DOHH2 (cell line): ENCODE measurements around the gene OLFML1.
A peak's percentile ranks its signal among the peaks of the same experiment; 100 is the strongest.

Source experiments
- H3F3A ChIP-seq: fragments of 200-600 bp; sonication (generic), shearing (Covaris generic); 2 replicates; pipeline ENCODE4 v1.6.0; 2016; ENCODE audit warnings: antibody characterized with exemption, mild to moderate bottlenecking; ENCODE audit not compliant: control insufficient read depth, insufficient read depth
- H3K27ac ChIP-seq: fragments of 200-600 bp; sonication (generic); 2 replicates; pipeline ENCODE4 v1.5.1; 2014; ENCODE audit warnings: low read depth, mild to moderate bottlenecking, low read length, moderate library complexity
- H3K27me3 ChIP-seq: fragments of 200-600 bp; sonication (generic); 2 replicates; pipeline ENCODE4 v1.6.1; 2014; ENCODE audit warnings: mild to moderate bottlenecking, low read length, mixed read lengths; ENCODE audit not compliant: control insufficient read depth
- H3K36me3 ChIP-seq: fragments of 200-600 bp; sonication (generic); 2 replicates; pipeline ENCODE4 v1.6.1; 2014; ENCODE audit warnings: mild to moderate bottlenecking, low read length, moderate library complexity, mixed read lengths; ENCODE audit not compliant: control insufficient read depth
- H3K4me1 ChIP-seq: fragments of 200-600 bp; sonication (generic); 2 replicates; pipeline ENCODE4 v1.6.1; 2014; ENCODE audit warnings: mild to moderate bottlenecking, low read length, mixed read lengths; ENCODE audit not compliant: control insufficient read depth
- H3K4me2 ChIP-seq: fragments of 200-600 bp; sonication (generic); 2 replicates; pipeline ENCODE4 v1.6.0; 2014; ENCODE audit warnings: mild to moderate bottlenecking, low read length, moderate library complexity
- H3K4me3 ChIP-seq: fragments of 200-600 bp; sonication (generic); 2 replicates; pipeline ENCODE4 v1.5.1; 2014; ENCODE audit warnings: mild to moderate bottlenecking, low read length, mixed read lengths
- H3K79me2 ChIP-seq: fragments of 200-600 bp; sonication (generic); 2 replicates; pipeline ENCODE4 v1.6.1; 2014; ENCODE audit warnings: mild to moderate bottlenecking, low read length, mixed read lengths; ENCODE audit not compliant: control insufficient read depth
- H3K9me2 ChIP-seq: fragments of 200-600 bp; sonication (generic); replicated peaks from 2 replicates; pipeline ENCODE4 v1.6.1; 2014; ENCODE audit warnings: mild to moderate bottlenecking, low read length, mixed read lengths; ENCODE audit not compliant: control insufficient read depth
- H3K9me3 ChIP-seq: fragments of 200-600 bp; sonication (generic); 2 replicates; pipeline ENCODE4 v1.6.1; 2014; ENCODE audit warnings: antibody characterized with exemption, low read length, mixed read lengths; ENCODE audit not compliant: control insufficient read depth, insufficient read depth
- H4K20me1 ChIP-seq: fragments of 200-600 bp; sonication (generic); 2 replicates; pipeline ENCODE4 v1.6.0; 2014; ENCODE audit warnings: low read depth, mild to moderate bottlenecking, antibody characterized with exemption, low read length, moderate library complexity; ENCODE audit not compliant: control insufficient read depth, insufficient read depth
- EZH2phosphoT487 ChIP-seq: fragments of 200-600 bp; sonication (generic); IDR thresholded peaks from 2 replicates; pipeline ENCODE4 v1.6.1; 2017; ENCODE audit warnings: borderline replicate concordance, mild to moderate bottlenecking, antibody characterized with exemption, low read length, moderate library complexity, mixed read lengths
- TF ChIP-seq, protein P1 (sequence below): fragments of 200-600 bp; sonication (generic); IDR thresholded peaks from one replicate; pipeline ENCODE4 v1.5.1; 2014; ENCODE audit warnings: antibody characterized with exemption, mild to moderate bottlenecking, low read depth, low read length; ENCODE audit not compliant: poor library complexity, severe bottlenecking

OLFML1 gene

DNA sequence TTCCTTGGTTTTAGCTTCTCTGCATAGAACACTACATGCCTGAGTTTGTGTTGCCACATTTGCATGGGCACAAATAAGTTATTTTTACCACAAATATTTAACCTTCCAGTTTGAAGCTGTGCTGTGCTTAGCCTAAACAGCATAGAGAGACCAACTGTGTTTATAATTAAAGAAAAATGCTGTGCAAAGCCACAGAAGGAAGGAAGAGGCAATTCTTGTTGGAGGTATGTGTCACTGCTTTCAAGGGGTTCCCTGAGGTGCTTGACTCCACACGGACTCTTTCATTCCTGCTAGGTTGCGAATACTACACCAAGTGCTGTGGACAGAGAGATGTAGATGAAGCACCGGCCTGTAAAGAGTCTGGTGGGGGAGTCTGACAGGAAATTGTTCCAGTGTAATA lies 47.6 kb upstream of the OLFML1 start:
- Histone ChIP-seq H3K79me2 (no peaks in the 10 kb centered on the region), H3K9me2 (no peaks in the 10 kb centered on the region), H3K4me3 (no peak overlapping the region), H3K9me3 (no peaks in the 10 kb centered on the region), H3K36me3 (no peaks in the 10 kb centered on the region), H3K27me3 (no peaks in the 10 kb centered on the region), H3F3A (peaks cover 2% of the 10 kb centered on the region; the same call in 1 of the 2 replicates), H3K4me2 (no peak overlapping the region), H4K20me1 (no peaks in the 10 kb centered on the region), H3K27ac (no peak overlapping the region), H3K4me1 (peaks cover 23% of the 10 kb centered on the region)
- TF ChIP-seq, protein P1, sequence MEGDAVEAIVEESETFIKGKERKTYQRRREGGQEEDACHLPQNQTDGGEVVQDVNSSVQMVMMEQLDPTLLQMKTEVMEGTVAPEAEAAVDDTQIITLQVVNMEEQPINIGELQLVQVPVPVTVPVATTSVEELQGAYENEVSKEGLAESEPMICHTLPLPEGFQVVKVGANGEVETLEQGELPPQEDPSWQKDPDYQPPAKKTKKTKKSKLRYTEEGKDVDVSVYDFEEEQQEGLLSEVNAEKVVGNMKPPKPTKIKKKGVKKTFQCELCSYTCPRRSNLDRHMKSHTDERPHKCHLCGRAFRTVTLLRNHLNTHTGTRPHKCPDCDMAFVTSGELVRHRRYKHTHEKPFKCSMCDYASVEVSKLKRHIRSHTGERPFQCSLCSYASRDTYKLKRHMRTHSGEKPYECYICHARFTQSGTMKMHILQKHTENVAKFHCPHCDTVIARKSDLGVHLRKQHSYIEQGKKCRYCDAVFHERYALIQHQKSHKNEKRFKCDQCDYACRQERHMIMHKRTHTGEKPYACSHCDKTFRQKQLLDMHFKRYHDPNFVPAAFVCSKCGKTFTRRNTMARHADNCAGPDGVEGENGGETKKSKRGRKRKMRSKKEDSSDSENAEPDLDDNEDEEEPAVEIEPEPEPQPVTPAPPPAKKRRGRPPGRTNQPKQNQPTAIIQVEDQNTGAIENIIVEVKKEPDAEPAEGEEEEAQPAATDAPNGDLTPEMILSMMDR, result no peak
- no peak for TF ChIP-seq EZH2phosphoT487

DNA sequence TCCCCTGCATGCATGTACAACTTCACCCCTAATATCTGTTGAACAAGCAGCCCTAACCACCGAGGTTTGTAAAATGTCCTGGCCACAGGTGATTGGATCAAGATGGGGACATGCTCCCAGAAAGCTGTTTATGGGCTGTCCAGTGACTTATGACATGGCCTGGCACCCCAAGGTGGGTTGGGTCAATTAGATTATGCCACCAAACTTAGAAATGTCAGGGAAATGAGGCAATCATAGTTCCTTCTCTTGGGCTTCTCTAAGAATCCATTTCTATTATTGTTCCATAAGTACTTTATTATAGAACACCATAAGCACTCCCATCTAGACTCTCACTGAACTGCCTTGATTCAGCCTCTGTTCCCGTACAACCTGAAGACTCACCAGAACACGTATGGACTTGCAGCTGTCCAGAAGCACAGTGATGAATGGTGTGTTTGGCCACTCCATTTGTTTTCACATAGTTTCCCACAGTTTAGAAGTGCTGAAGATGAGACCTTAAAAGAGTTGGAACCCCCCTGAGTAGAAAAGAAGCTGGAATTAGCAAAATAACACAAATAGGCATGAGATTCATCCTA lies 45.5 kb upstream of the OLFML1 start:
- H3K4me1 ChIP-seq, result peaks cover 23% of the 10 kb centered on the region
- H3K27me3 ChIP-seq, result no peaks in the 10 kb centered on the region
- no peak for TF ChIP-seq EZH2phosphoT487
- TF ChIP-seq, protein P1, result no peak
- no peak overlapping the region for H3K27ac ChIP-seq
- H4K20me1 ChIP-seq, result no peaks in the 10 kb centered on the region
- no peaks in the 10 kb centered on the region for H3K9me2 ChIP-seq
- peaks cover 2% of the 10 kb centered on the region; the same call in 1 of the 2 replicates for H3F3A ChIP-seq
- no peaks in the 10 kb centered on the region for H3K36me3 ChIP-seq
- no peaks in the 10 kb centered on the region for H3K79me2 ChIP-seq
- no peak overlapping the region for H3K4me2 ChIP-seq
- H3K9me3 ChIP-seq, result no peaks in the 10 kb centered on the region
- H3K4me3 ChIP-seq, result no peak overlapping the region

DNA sequence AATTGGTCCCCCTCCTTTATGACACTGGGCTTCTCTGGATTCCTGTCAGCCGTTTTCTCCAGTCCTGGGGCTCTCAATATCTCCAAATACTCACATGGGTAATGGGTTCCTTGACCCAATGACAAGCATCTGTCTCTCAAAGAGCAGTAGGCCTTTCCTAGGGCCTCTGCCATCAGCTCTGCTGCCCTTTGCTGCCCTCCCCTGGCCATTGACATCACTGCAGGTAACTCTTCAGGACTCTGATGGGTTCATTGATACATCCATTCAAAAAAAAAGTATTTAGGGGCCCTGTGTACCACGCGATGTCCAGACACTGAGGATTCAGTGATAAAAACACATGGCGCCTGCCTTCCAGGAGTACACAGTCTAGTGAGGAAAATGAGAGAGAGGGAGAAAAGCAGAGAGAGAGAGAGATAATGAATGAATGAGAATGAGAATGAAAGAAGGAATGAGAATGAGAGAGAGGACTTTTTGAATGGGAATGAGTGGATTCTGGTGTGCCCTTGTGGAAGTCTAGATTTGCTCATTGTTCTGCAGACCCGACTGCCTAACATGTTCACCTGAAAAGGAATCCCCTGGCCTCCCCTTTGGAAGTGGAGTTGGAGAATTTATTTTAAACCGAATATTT lies 42.6 kb upstream of the OLFML1 start:
- TF ChIP-seq EZH2phosphoT487, result no peak
- TF ChIP-seq, protein P1, result peak; percentile 94
- H3K9me2 ChIP-seq, result no peaks in the 10 kb centered on the region
- H3K27ac ChIP-seq, result no peak overlapping the region

More for the DNA sequence above, 42.6 kb upstream of the OLFML1 start:
- Histone ChIP-seq H3F3A (no peaks in the 10 kb centered on the region), H3K9me3 (no peaks in the 10 kb centered on the region), H3K27me3 (no peaks in the 10 kb centered on the region), H4K20me1 (no peaks in the 10 kb centered on the region), H3K4me2 (no peak overlapping the region), H3K36me3 (no peaks in the 10 kb centered on the region), H3K79me2 (no peaks in the 10 kb centered on the region), H3K4me3 (no peak overlapping the region), H3K4me1 (peaks cover 4% of the 10 kb centered on the region)
